Dermis microvascular lymphatic vessel endothelial cell (primary cell): Measurements from ENCODE around the gene PRKCA. TPM values are rescaled to one million over a fixed set of nuclear protein-coding genes. Genes with fewer than 3 reads are reported as not detected.
"Not testable (repeated sequence)": the region's sequence is repeated elsewhere in the genome, so short reads cannot be mapped to it uniquely, and the experiment has no call there.

Experiments
- DNase-seq, 2 donors: peaks; one replicate each; pipeline versions ENCODE4 v3.0.0 to v3.0.0-alpha.2; 2010; ENCODE audit warnings: low read depth in 2 of 2
- total RNA-seq: library from RNA; depleted of rRNA; stranded (reverse); fragments of >200 nt; gene quantifications from 2 replicates; pipeline ENCODE4 v1.2.1, GENCODE V29; 2014

PRKCA gene
- total RNA-seq, 1 donor from 2014 or later = 3.6 TPM

DNA sequence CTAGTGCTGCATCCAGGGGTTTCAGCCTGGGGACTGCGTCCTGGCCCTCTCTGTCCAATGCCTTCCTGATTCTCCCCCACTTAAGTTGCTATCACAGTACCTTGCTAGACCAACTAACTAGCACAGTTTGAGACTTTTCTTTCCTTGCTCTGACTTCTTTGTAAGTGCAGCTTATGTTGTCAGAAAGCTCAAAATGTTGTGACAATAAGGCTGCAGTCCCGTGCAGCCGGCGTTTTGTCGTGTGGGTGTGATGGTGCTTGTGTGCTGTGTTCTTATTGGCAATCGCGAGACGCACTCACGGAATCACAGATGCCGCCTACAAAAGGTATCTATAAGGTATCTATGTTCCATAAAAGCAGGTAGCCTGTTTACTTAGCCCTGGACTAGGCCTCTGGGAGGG is 132.8 kb downstream of the PRKCA start:
- no peak for DNase-seq

DNA sequence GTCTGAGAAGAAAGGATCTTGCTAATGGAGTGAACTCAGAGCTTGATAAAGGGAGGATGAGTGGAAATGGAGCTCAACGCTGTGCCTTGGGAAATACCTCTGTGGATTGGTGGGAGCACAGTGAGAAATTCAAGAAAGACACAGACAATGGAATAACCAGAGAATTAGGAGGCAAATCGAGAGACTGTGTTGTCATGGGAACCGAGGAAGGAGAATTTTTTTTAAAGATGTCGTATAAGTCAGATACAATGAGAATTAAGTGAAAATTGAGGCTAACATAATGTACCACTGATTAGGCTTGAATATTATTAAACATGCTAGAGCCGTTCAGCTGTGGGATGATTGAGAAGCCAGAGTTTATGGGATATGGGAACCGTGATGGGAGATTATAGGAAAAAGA is 134.2 kb downstream of the PRKCA start:
- DNase-seq = no peak

DNA sequence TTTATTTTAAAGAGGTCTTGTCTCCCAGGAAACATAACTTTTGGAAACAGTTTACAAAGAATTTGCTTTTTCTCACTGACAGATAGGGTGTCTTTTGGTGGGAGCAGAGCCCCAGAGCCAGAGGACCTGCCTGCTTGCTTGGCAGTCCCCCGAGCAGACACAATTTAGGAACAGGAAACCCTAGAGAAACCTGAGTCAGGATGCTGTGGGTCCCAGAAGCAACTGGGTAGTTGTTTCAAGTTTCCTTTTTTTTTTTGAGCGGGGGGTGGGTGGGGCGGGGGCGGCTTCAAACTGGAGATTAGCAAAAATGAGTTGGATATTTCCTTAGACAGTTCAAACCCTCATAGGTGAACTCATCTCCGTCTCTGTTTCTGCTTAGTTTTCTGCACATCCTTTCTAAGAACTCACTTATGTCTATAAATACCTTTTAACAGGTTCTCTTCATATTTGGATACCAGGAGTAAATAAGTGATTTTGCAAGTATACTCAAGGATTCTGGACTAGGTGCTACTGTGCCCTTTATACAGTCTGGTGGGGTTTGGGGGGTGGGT is 135.1 kb downstream of the PRKCA start:
- no peak for DNase-seq

DNA sequence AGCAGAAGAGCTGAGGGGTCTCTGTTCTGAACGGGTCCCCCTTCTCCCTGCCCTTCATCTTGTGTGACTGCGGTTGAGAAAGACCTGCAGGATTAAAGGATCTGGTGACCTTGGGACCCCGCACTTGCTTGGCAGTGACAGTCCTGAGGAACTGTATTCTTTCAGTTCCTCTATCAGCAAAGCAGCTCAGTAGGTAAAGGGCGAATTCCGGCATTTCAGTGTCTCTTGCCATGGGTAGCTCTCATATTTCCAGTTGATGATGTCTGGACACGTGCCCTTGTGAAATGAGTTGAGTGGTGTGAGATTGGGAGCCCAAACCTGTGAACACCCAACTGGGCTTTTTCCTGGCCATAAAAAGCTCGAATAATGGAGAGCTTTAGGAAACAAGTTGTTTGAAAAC is 135.7 kb downstream of the PRKCA start:
- DNase-seq = no peak

DNA sequence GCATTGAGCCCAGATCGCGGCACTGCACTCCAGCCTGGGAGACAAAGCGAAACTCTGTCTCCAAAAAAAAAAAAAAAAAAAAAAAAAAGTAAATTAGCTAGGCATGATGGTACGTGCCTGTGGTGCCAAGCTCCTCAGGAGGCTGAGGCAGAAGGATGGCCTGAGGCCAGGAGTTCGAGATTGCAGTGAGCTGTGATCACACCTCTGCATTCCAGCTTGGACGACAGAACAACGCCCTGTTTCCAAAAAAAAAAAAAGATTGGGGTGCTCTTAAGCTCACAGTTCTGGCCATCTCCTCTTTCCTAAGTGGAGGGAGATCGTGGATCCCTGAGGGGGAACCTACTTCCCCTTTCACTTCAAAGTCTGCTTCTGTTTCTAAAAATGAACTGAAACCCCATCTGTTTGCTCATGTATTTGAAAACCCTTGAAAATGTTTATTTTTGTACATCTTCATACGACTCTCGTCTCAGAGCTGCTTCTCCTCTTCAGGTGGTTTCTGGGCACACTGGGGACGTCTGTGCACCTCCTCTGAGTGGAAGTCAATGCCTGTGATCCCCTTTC is 138.8 kb downstream of the PRKCA start:
- DNase-seq = no peak

DNA sequence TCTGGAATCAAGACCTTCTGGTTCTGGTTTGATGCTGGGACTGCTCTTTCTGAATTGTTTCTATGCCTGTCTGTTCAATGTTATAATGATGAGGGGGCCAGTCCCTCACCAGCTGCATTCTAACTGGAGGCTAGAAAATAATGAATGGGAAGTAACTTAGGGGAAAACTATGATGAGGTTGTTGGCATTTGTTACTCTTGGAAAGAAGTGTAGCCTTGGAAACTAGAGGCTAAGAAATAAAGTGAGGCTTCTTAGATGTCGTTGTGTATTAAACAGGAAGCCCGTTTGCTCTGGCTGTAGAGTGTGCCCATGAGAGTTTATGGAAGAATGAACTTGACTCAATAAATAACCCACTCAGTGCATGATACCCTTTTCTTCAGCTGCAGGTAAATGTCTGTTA is 140.8 kb downstream of the PRKCA start:
- DNase-seq = no peak

DNA sequence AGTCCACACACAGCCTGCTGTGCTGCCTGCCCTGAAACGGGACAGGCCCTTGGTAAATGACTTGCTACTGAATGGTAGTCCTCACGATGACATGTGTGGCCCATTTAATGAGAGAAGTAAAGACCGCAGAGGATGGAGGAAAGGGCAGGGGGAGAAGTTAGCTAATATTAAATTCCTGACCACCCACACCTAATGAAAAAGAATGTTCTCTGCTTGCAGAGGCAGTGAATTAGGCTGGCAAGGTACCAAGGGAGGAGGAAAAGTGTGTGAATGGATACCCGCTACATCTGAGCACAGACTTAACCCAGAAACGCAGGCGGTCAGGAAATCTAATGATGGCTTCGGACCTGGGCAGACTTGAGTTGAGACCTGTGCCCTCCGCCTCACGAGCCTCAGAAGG is 141.2 kb downstream of the PRKCA start:
- no peak for DNase-seq

DNA sequence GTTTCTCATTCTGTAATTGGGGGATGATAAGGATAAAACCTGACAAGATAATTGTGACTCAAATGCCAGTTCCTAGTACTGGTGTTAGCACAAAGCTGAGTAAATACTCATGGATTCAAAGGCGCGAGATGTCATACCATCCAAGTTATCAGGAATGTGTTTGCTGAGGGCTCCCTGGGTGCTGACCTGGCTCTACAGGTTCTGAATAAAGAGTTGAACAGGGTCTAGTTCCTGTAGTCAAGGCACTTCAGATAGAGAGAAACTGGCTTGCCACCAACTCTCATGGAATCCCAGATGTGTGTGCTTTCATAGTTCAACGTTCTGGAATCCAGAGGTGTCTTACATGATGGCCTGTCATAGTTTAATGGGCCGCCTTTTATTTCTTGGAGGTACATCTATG is 141.6 kb downstream of the PRKCA start:
- no peak for DNase-seq

DNA sequence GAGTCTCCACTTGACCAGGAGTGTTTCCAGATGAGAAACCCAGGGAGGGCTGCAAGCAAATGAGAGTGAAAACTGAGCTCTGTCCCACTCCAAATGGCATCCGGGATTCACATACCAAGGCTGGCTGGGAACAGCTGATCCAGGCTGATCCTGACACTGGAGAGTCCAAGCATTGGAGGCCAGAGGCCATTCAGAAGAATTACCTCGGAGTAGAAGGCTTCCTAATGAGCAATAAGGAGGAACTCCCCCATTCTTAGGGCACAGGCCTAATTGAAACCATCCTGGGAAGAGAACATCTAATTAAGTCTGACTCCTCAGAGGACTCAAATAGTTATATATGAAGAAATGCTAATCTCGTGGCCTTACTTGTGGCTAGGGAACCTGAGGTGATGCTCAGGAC is 142.8 kb downstream of the PRKCA start:
- DNase-seq = no peak

DNA sequence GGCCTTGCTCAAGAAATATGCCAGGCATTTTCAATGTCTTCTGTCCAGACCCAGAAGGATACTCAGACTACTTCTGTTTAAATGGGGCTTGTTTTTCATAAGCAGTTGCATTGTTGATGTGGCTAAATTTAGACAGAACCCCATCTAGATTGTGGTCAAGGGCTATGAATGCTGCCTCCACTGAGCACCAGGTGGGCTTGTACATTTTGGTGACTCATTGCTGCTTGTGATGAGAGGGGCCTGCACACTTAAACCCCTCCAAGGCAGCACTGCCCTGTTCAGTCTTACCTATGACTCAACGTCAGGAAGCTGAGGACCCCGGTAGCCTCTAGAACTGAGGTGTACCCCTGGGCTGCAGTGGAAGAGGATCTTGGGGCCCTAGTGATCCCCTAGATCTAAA is 144.0 kb downstream of the PRKCA start:
- no peak for DNase-seq

DNA sequence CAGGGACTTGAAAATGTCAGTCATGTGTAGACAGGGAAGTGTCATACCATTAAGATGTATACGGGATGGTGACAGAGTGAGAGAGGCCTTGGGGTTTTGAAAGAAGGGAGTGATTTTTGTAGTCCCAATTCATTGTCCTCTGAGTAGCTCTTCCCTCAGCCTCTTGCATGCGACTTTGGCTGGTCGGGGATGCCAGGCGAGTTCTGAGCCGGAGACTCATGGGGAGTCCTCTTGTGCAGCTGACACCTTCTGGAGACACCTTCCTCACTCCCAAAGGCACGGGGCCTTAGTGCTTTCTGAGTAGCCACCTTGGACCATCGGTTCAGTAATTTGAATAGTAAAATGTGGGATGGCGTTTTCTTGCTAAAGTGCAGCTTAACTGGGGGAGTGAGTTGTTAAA is 144.7 kb downstream of the PRKCA start:
- no peak for DNase-seq

DNA sequence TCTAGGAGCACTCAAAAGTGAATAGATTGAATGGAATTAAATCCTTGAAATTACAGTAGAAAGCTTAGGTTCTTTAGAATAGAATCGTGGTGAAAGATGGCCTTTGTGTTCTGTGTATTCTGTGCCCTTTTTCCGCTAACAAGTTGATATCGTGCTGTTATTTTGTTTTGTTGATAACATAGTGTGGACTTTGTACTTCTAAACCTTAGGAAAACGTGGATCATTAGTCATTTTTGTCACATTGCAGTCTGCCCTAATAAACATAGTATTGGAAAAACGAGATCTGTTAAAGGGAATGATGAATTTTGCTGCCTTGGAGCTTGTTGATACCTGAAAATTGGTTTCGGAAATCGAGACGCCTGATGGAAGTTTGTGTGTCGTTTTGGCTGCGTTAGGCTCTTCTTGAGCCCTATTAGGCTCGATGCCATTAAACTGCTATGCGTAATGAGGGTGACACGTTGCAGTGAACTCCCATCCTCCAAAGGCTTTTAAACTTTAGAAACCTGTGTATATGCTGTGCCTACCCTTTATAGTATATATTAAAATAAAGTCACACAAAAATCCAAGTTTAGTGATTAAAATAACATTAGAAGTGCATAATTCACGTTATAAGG is 145.7 kb downstream of the PRKCA start:
- no peak for DNase-seq

DNA sequence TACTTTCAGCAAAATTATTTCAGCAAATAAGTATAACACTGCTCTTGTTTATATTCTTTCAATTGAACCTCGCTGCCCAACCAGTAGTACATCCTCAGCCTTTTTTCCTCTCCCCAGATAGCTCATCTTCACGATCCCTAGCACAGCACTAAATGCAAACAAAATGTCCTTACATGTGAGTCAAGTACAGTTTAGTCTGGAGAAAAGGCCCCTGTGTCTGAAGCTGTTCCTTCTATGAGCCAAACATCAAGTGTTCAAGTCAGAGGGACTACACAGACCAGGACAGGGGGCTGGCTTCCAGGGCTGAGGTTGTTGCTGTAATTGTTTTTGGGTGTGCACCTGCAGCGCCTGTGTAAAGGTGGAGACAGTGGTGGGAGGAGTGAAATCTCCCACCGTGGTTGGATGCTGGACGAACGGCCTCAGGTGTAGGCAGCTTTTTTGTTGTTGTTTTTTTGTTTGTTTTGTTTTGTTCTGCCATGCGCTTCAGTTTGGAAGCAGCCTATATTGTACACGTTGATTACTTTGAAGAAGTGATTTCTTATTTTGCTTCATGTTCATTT is 147.1 kb downstream of the PRKCA start:
- no peak for DNase-seq

DNA sequence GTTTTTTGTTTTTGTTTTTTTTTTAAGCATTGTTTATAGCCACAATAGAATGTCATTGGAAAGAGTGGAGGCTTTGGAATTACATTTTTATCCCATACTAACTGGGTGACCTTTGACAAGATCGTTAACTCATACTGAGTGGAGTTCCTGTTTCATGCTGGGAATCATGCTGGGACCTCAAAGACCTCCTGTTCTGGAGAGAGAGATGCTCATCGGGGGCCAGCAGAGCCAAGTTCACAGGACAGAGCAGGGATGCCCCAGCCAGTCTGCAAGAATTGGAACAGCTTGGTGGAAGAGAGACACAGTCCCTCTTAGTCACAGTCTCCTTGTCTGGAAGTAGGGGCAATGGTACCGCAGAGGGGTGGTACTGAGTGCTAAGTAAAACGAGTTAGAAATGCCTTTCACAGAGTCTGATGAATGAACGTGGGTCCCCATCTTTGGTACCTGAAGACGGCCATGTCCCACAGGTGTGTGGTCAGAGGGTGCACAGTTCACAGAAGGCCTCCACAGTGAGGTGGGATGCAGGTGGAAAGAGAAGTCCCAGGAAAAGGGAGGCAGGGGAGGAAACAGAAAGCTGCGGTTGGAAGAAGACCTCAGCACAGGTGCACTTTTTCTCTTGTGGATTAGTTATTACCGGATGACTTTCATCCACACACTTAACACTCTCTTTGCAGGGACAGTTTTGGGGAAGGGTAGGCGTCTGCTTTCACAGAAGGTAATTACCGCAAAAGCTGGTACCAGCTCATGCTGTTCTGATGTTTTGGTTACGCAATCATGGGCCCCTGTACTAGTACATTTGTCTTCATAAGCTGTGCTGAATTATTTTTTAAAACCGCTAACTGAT is 147.8 kb downstream of the PRKCA start:
- DNase-seq = no peak

DNA sequence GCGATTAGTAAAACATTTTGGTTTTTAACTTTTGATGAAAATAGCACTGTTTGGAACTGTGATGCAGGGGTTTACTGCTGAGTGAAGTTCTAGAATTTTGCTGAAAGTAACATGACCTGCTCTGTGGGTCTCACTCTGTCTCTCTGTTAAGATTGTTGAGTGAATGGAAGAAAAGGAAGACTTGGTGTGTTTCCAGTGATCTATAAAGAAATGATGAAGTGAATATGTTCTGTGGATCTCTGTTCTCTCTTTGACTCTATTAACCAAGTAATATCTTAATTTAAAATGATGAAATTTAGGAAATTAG is 148.4 kb downstream of the PRKCA start:
- DNase-seq = no peak

DNA sequence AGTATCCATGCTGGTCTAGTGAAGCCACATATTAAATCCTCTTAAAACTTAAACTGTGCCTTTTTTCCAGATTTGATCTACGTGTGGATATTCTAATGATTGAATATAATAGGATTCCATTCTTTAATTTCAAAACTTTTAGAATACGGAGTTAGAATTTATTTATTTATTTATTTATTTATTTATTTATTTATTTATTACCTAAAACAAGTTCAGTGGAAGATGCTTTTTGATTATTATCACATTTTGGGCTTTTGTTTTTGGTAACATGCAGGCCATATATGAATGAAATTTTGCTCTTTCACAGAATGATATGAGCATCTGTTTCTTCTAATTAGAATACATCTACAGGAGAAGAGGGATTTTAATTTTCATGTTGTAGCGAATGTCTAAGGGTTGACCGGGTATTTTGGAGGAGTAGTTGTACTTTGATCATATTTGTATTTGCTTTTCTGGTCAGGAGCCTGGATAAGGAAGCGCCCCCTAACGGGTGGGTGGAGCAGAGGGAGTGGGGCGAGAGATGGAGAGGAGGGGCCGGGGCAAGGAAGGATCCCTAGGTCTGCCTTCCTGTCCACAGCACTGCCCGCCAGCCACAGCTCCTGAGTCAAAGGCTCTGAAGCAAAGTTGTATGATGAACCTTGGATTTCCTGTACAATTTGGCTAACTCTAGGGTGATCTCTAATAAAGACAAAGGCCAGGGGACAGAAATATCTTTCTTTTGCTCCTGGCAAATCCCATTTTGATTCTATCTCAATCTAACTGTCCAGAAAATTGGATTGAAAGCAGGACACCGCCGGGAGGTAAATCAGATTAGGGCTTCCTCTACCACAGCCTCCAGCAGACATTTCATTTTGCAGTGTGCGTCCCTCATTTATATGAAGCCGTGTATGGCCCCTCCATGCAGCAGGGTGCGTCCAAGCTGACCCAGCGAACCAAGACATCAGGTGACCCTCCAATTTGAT is 149.1 kb downstream of the PRKCA start:
- DNase-seq = peak in 1 of 2 donors; percentile 52

DNA sequence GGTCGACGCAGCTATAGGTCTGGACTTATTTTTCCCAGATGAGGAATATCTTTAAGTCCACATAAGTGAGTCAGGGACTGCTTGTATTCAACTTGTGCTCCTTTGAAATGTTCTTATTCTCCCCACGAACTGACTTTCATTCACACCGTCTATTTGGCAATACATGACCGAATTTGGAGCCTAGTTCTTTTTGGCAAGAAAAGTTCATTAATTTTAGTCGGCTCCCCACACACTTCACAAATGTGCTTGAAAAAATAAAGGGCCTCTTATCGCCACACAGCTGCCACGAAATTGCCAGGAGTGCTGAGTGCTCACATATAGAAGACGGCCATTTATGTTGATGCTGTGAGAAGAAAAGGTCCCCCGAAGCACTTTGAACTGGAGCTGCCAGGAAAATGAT is 152.6 kb downstream of the PRKCA start:
- DNase-seq = no peak

DNA sequence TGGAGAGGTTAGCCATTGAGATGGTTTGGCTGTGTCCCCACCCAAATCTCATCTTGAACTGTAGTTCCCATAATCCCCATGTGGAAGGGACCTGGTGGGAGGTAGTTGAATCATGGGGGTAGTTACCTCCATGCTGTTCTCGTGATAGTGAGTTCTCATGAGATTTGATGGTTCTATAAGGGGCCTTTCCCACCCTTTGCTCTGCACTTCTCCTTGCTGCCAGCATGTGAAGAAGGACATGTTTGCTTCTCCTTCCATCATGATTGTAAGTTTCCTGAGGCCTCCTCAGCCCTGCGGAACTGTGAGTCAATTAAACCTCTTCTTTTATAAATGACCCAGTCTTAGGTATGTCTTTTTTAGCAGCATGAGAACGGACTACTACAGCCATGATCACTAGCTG is 155.1 kb downstream of the PRKCA start:
- not testable (repeated sequence) for DNase-seq

DNA sequence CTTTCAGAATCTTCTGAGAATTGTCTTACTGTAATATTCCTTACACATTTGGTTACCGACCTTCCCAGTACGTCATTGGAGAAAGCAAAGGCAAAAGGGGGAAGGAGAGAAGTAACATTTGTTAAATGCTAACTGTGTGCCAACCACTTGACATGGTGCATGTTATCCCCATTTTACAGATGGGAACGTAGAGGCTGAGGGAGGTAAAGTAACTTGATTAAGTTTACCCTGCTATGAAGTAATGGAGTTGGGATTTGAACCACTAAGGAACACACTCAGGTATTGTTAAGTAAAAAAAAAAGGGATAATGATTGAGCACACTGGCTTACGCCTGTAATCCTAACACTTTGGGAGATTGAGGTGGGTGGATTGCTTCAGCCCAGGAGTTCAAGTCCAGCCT is 156.4 kb downstream of the PRKCA start:
- no peak for DNase-seq

DNA sequence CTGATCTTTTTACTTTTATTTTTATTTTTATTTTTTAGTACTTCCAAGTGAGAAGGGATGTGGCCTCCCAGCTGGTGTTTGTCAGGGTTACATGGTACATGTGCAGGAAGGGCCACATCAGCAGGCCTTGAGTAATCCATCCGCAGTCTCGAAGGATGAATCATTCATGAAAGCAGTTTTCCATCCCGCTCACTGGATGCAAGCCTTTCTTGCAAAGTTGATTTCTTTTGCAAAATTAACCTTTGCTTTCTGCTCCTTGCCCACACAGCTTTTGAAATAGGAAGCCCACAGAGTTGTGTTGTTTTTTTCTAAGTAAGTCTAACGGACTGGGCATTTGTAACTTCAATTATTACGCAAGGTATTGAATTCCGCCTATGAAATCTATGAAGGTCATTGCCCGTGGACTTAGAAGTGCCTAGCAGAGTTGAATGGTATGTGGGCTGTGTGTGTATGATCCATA is 157.4 kb downstream of the PRKCA start:
- DNase-seq = peak; percentile 66 to 98

DNA sequence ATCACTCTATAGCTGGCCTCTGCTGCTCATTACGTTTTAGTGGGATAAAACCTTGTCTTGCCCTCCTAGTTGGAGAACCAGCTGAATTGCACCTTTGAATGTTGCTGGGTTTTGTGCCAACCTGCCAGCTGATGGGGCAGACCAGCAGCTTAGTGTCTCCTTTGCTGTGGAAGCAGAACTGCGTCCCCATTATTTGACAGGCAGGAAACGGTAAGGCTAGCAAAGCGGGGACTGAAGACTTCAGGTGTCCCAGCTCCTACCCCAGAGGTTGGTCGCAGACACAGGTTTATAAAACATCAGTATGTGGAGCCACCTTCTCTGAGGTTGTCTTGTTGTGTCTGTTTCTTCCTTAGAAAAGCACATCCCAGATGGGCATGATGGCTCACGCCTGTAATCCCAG is 158.1 kb downstream of the PRKCA start:
- DNase-seq = no peak
